22Rv1 (cell line): ENCODE results near the gene VPS52.

Experiments used
- ZFX ChIP-seq: fragments of 450-650 bp; IDR thresholded peaks from 2 replicates; pipeline ENCODE4 v1.6.1; 2017; ENCODE audit warnings: antibody characterized with exemption, borderline replicate concordance
- TF ChIP-seq, protein P1 (sequence below): fragments of 450-650 bp; IDR thresholded peaks from 2 replicates; pipeline ENCODE4 v1.5.1; 2017; ENCODE audit warnings: mild to moderate bottlenecking

DNA sequence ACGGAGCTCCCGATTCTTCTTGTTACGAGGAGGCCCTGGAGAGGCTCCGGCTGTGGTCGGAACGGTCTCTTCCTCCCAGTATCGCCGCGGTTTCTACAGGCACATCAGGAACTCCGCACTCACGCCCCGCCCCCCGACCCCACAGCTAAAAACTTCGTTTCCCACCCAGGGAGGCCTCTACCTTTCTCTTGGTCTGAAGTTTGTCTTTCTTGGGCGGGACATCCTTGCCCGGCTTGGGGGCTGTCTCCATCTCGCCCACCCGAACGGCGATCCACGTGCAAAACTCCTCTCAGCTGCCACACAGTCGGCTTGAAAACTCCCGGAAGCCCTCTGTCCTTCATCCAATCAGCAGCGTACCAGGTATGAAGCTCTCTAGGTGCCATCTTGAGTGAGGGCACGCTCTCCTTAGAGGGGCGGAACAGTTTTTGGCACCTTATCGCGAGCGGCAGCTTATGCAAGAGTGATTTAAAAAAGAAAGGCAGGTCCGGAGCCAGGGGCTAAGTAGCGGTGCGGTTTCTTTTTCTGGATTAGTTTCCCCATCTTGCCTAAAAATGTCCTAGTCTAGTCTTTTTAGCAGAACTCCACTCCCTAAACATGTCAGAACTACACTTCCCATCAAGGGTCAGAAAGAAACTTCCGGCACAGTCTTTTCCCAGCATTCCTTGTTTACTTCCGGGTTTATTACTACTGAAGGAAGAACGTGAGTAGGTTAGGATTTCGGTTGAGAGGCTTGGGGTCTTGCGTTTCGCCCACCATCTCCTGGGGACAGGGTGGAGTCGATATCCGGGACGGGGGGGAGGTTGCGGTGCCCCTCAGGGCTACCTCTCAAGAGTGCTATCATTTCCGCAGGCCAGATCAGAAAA lies 17.5 kb upstream of the VPS52 start, which contains the start of the genes PFDN6 and WDR46:
- TF ChIP-seq, protein P1, sequence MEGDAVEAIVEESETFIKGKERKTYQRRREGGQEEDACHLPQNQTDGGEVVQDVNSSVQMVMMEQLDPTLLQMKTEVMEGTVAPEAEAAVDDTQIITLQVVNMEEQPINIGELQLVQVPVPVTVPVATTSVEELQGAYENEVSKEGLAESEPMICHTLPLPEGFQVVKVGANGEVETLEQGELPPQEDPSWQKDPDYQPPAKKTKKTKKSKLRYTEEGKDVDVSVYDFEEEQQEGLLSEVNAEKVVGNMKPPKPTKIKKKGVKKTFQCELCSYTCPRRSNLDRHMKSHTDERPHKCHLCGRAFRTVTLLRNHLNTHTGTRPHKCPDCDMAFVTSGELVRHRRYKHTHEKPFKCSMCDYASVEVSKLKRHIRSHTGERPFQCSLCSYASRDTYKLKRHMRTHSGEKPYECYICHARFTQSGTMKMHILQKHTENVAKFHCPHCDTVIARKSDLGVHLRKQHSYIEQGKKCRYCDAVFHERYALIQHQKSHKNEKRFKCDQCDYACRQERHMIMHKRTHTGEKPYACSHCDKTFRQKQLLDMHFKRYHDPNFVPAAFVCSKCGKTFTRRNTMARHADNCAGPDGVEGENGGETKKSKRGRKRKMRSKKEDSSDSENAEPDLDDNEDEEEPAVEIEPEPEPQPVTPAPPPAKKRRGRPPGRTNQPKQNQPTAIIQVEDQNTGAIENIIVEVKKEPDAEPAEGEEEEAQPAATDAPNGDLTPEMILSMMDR = no peak
- no peak for TF ChIP-seq ZFX
